ENCODE data around the gene HDAC11.
"Not testable (repeated sequence)": the region's sequence is repeated elsewhere in the genome, so short reads cannot be mapped to it uniquely, and the experiment has no call there.

HDAC11 gene

GRCh38 chr3:13479582-13480339, at the start of gene HDAC11:
Gene HDAC11 (plus strand): TSS chr3:13480306. CDS start chr3:13480348, 42 bp downstream.
- peak; percentile 100 for DNase-seq (ENCODE audit: low spot score)

GRCh38 chr3:13430411-13430875, 49.7 kb upstream of the HDAC11 start:
- DNase-seq (ENCODE audit: low spot score): not testable (repeated sequence)

GRCh38 chr3:13432093-13432492, 48.0 kb upstream of the HDAC11 start:
- DNase-seq (ENCODE audit: low spot score): no peak

- DNase-seq (ENCODE audit: low spot score): no peak
Measured at GRCh38 chr3:13433912-13434311, 46.2 kb upstream of the HDAC11 start.

- not testable (repeated sequence) for DNase-seq (ENCODE audit: low spot score)
Measured at GRCh38 chr3:13436213-13436612, 43.9 kb upstream of the HDAC11 start.

- no peak for DNase-seq (ENCODE audit: low spot score)
Measured at GRCh38 chr3:13440204-13440817, 39.8 kb upstream of the HDAC11 start.

GRCh38 chr3:13442882-13443281, 37.2 kb upstream of the HDAC11 start:
- DNase-seq (ENCODE audit: low spot score): not testable (repeated sequence)

GRCh38 chr3:13451301-13451673, 28.8 kb upstream of the HDAC11 start:
- no peak for DNase-seq (ENCODE audit: low spot score)

- DNase-seq (ENCODE audit: low spot score): peak; percentile 53
Measured at GRCh38 chr3:13452490-13453335, 27.4 kb upstream of the HDAC11 start.

- DNase-seq (ENCODE audit: low spot score): no peak
Measured at GRCh38 chr3:13455644-13456043, 24.5 kb upstream of the HDAC11 start.

GRCh38 chr3:13457593-13457992, 22.5 kb upstream of the HDAC11 start:
- no peak for DNase-seq (ENCODE audit: low spot score)

- no peak for DNase-seq (ENCODE audit: low spot score)
Measured at GRCh38 chr3:13459605-13460340, 20.3 kb upstream of the HDAC11 start.

- no peak for DNase-seq (ENCODE audit: low spot score)
Measured at GRCh38 chr3:13460341-13460736, 19.8 kb upstream of the HDAC11 start.

GRCh38 chr3:13461169-13462124, 18.7 kb upstream of the HDAC11 start:
- peak; percentile 86 for DNase-seq (ENCODE audit: low spot score)

- no peak for DNase-seq (ENCODE audit: low spot score)
Measured at GRCh38 chr3:13462125-13462629, 17.9 kb upstream of the HDAC11 start.

- DNase-seq (ENCODE audit: low spot score): no peak
Measured at GRCh38 chr3:13462822-13463221, 17.3 kb upstream of the HDAC11 start.

- no peak for DNase-seq (ENCODE audit: low spot score)
Measured at GRCh38 chr3:13463618-13464400, 16.3 kb upstream of the HDAC11 start.

GRCh38 chr3:13465236-13465873, 14.8 kb upstream of the HDAC11 start:
- no peak for DNase-seq (ENCODE audit: low spot score)

- DNase-seq (ENCODE audit: low spot score): no peak
Measured at GRCh38 chr3:13466781-13467180, 13.3 kb upstream of the HDAC11 start.
